T-helper 1 cell treated with Interleukin-12 subunit alpha and Interleukin-12 subunit beta and Interleukin-4 antibody, amounts not matched to agents 30 μg/mL and 1 μg/mL, for 36 hours (primary cell): ENCODE measurements around the gene TRIP13.

ENCODE experiments used
- H3K27ac Mint-ChIP-seq: one replicate; pipeline ENCODE4 v1.8.0; 2021; ENCODE audit warnings: mild to moderate bottlenecking, mixed read lengths
- H3K27me3 Mint-ChIP-seq: one replicate; pipeline ENCODE4 v1.8.0; 2021; ENCODE audit warnings: low read depth, mixed read lengths
- H3K36me3 Mint-ChIP-seq: one replicate; pipeline ENCODE4 v1.8.0; 2021; ENCODE audit warnings: low read depth, mixed read lengths
- H3K4me1 Mint-ChIP-seq: one replicate; pipeline ENCODE4 v1.8.0; 2021; ENCODE audit warnings: low read depth, mixed read lengths
- H3K4me3 Mint-ChIP-seq: one replicate; pipeline ENCODE4 v1.8.0; 2021; ENCODE audit warnings: mild to moderate bottlenecking, moderate library complexity, mixed read lengths
- H3K9me3 Mint-ChIP-seq: one replicate; pipeline ENCODE4 v1.8.0; 2021; ENCODE audit warnings: mixed read lengths

Gene TRIP13

GRCh38 chr5:861442-862366 is 31.0 kb upstream of the TRIP13 start:
- no peaks in the 10 kb centered on the region for H3K4me1 Mint-ChIP-seq
- no peaks in the 10 kb centered on the region for H3K27me3 Mint-ChIP-seq
- H3K27ac Mint-ChIP-seq = no peak overlapping the region
- H3K4me3 Mint-ChIP-seq = no peak overlapping the region
- peaks cover 11% of the 10 kb centered on the region for H3K36me3 Mint-ChIP-seq
- no peaks in the 10 kb centered on the region for H3K9me3 Mint-ChIP-seq

- Mint-ChIP-seq H3K4me3 (no peak overlapping the region), H3K27ac (no peak overlapping the region), H3K4me1 (no peaks in the 10 kb centered on the region), H3K36me3 (peaks cover 12% of the 10 kb centered on the region), H3K9me3 (no peaks in the 10 kb centered on the region), H3K27me3 (no peaks in the 10 kb centered on the region)
Measured at GRCh38 chr5:862367-863243, 30.1 kb upstream of the TRIP13 start.

DNA sequence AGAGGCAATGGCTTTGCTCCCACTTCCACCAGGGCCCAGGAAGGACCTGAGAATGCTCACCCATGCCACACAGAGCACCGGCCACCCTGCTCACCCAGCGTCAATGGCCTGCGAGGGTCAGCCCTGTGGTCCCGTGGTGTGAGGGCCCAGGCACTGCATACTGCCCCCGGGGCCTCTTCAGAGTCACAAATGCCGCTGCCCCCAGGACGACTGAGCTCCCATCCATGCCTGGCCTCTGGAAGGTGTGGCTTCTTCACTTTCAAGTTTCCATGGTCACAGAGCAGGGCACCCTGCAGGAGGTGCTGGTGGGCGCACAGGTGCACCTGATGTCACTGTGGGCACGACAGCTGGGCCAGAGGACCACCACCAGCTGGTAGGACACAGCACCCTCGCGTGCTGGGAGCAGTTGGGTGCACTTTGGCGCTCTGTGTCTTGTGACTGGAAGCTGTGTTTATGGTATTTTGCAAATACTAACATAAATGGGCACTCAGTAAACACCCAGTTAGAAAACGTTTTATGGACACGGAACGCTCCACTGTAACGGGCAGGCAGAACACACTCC is 29.4 kb upstream of the TRIP13 start:
- no peaks in the 10 kb centered on the region for H3K4me1 Mint-ChIP-seq
- no peak overlapping the region for H3K27ac Mint-ChIP-seq
- H3K36me3 Mint-ChIP-seq = peaks cover 18% of the 10 kb centered on the region
- no peak overlapping the region for H3K4me3 Mint-ChIP-seq
- no peaks in the 10 kb centered on the region for H3K27me3 Mint-ChIP-seq
- H3K9me3 Mint-ChIP-seq = no peaks in the 10 kb centered on the region

- Mint-ChIP-seq H3K4me3 (no peak overlapping the region), H3K4me1 (no peaks in the 10 kb centered on the region), H3K36me3 (peaks cover 26% of the 10 kb centered on the region), H3K27ac (no peak overlapping the region), H3K27me3 (no peaks in the 10 kb centered on the region), H3K9me3 (no peaks in the 10 kb centered on the region)
Measured at GRCh38 chr5:864492-865167, 28.1 kb upstream of the TRIP13 start.

DNA sequence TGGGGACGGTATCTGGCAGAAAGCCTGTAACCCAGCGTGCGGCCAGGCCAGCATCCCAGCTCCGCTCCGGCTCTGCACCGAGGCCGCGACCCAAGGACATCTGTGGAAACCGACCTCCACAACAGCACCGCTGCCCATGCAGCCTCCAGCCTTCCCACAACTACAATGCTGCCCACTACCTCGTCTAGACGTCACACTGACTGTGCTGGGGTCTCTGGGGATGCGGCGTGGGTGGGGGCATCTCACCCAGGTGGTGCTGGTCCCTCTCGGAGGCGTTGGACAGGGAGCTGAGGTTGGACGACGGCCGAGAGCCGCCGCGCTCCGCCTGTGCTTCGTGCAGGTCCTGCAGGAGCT is 27.5 kb upstream of the TRIP13 start:
- Mint-ChIP-seq H3K27me3 (no peaks in the 10 kb centered on the region), H3K4me1 (no peaks in the 10 kb centered on the region), H3K27ac (no peak overlapping the region), H3K9me3 (no peaks in the 10 kb centered on the region), H3K36me3 (peaks cover 29% of the 10 kb centered on the region), H3K4me3 (no peak overlapping the region)

DNA sequence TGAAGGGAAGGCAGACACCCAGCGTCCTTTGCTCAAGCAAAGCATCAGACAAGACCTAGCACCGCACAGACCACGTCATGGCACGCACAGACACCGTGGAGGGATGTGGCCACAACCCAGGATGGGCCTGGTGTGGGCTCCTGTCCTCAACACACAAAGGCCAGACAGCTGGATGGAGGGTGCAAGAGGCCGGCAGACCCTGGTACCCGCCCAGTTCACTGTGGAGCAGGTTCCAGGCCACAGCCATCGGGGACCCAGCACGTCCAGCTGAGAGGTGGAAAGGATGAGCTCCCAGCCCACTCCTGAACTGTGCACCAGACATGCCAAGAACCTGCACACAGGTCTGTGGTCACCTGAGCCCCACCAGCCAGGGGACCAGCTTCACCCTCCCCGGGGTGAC is 26.9 kb upstream of the TRIP13 start:
- Mint-ChIP-seq H3K4me1 (no peaks in the 10 kb centered on the region), H3K36me3 (peaks cover 31% of the 10 kb centered on the region), H3K9me3 (no peaks in the 10 kb centered on the region), H3K27me3 (no peaks in the 10 kb centered on the region), H3K27ac (no peak overlapping the region), H3K4me3 (no peak overlapping the region)

GRCh38 chr5:867300-867870 is 25.3 kb upstream of the TRIP13 start:
- Mint-ChIP-seq H3K27ac (no peak overlapping the region), H3K9me3 (no peaks in the 10 kb centered on the region), H3K4me1 (no peaks in the 10 kb centered on the region), H3K36me3 (peaks cover 31% of the 10 kb centered on the region), H3K4me3 (no peak overlapping the region), H3K27me3 (no peaks in the 10 kb centered on the region)

- H3K9me3 Mint-ChIP-seq = no peaks in the 10 kb centered on the region
- H3K4me3 Mint-ChIP-seq = no peak overlapping the region
- no peaks in the 10 kb centered on the region for H3K27me3 Mint-ChIP-seq
- no peak overlapping the region for H3K27ac Mint-ChIP-seq
- H3K36me3 Mint-ChIP-seq = peaks cover 31% of the 10 kb centered on the region
- H3K4me1 Mint-ChIP-seq = no peaks in the 10 kb centered on the region
Measured at GRCh38 chr5:868428-869135, 24.1 kb upstream of the TRIP13 start.

DNA sequence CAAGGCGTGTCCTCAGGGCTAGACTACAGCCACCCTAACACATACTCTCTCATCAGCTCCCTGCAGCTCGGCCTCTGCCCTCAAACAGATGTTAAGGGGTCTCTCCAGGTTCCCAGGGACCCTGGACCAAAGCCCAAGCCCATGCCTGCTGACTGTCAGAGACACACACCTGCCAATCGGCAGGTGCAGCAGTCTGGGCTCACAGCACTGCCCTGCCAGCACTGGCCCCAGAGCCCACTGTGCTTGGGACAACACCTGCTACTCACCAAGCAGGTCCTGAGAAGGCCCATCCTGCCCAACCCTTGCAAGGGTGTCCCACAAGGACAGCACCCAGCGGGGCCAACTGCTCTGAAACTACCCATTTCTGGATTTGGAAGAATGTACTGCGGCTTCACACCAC is 21.7 kb upstream of the TRIP13 start:
- H3K9me3 Mint-ChIP-seq = no peaks in the 10 kb centered on the region
- H3K36me3 Mint-ChIP-seq = peaks cover 43% of the 10 kb centered on the region
- H3K27ac Mint-ChIP-seq = no peak overlapping the region
- no peaks in the 10 kb centered on the region for H3K4me1 Mint-ChIP-seq
- H3K4me3 Mint-ChIP-seq = no peak overlapping the region
- H3K27me3 Mint-ChIP-seq = no peaks in the 10 kb centered on the region

DNA sequence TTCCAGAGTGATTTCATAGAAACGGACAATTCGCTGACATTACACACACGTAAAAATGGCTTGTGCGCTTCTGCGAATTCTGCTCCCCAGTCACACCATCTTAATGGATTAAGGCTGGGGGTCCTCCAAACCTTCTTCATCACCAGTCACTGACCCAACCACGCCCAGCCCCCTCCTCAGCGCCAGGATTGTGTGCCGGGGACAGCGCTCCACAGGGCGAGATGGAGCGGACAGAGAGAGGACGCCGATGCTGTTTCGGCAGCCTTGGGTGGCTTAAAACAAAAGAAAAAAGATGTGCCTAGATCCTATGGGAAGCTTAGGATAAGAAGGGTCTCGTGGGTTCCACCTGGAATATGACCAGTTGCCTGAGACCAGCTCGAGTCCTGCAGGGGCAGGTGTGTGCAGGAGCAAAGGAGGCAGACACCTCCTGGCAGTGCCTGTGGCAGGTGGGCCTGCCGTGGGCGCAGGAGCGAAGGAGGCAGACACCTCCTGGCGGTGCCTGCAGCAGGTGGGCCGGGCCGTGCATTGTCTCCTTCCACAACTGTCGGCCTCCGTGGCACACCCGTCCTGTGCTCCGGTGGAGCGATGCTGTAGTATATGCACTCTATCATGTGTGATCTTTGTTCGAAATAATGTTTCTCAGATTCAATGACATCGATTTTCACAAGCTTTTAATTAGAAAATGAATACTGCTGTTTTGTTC is 20.9 kb upstream of the TRIP13 start:
- Mint-ChIP-seq H3K9me3 (no peaks in the 10 kb centered on the region), H3K27ac (no peak overlapping the region), H3K36me3 (peaks cover 40% of the 10 kb centered on the region), H3K4me3 (no peak overlapping the region), H3K27me3 (no peaks in the 10 kb centered on the region), H3K4me1 (no peaks in the 10 kb centered on the region)

DNA sequence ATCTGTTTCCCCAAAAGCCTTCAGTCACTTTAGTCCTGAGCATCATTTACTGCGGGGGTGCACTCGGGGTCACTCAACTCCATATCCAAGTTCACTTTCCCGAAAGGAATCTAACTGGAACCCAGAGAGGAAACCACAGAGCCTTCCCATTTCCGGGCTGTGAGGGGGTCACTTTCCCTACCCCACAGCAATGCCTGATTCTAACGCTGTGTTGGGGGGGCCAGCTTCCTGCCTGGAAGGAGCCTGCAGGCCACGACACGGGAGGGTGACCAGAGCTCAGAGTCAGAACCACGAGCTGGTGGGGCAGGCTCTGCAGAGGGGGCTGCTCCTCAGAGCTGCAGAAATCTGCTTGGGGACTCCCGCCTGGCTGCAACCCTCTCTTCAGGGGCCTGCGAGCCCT is 20.4 kb upstream of the TRIP13 start:
- H3K27ac Mint-ChIP-seq = no peak overlapping the region
- H3K4me3 Mint-ChIP-seq = no peak overlapping the region
- H3K27me3 Mint-ChIP-seq = no peaks in the 10 kb centered on the region
- H3K9me3 Mint-ChIP-seq = no peaks in the 10 kb centered on the region
- H3K4me1 Mint-ChIP-seq = no peaks in the 10 kb centered on the region
- H3K36me3 Mint-ChIP-seq = peaks cover 40% of the 10 kb centered on the region

DNA sequence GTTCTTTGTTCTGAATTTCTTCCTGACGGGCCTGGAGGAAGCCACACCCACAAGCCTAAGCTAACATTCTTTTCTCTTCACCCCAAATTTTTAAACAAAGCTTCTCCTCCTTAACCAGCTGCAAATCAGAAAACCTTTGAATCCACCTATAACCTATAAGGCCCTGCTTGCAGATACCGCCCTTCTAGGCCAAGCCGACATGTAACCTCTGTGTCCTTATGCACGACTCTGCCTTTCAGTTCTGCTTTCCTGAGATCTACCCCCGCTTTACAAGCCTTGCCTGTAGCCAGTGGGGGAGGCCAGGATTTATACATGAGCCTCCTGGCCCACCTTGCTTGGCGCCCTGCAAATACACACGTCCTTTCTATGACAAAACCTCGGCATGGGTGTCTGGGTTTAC is 19.4 kb upstream of the TRIP13 start:
- Mint-ChIP-seq H3K4me1 (peaks cover 1% of the 10 kb centered on the region), H3K36me3 (peaks cover 34% of the 10 kb centered on the region), H3K9me3 (no peaks in the 10 kb centered on the region), H3K27ac (no peak overlapping the region), H3K27me3 (no peaks in the 10 kb centered on the region), H3K4me3 (no peak overlapping the region)

GRCh38 chr5:875931-876330 is 16.8 kb upstream of the TRIP13 start:
- H3K36me3 Mint-ChIP-seq = peaks cover 25% of the 10 kb centered on the region
- H3K27ac Mint-ChIP-seq = no peak overlapping the region
- no peaks in the 10 kb centered on the region for H3K27me3 Mint-ChIP-seq
- H3K4me3 Mint-ChIP-seq = no peak overlapping the region
- H3K4me1 Mint-ChIP-seq = peaks cover 1% of the 10 kb centered on the region
- no peaks in the 10 kb centered on the region for H3K9me3 Mint-ChIP-seq
